Activated naive CD4-positive, alpha-beta T cell treated with Interleukin-2 at 50 U/mL for 16 hours (primary cell): ENCODE results near the gene CTPS1.

Source experiments
- DNase-seq: peaks from one replicate; pipeline ENCODE4 v3.0.0-alpha.2; 2020

The CTPS1 gene

GRCh38 chr1:41028034-41028642 lies 48.6 kb downstream of the CTPS1 start:
- DNase-seq, result no peak

DNA sequence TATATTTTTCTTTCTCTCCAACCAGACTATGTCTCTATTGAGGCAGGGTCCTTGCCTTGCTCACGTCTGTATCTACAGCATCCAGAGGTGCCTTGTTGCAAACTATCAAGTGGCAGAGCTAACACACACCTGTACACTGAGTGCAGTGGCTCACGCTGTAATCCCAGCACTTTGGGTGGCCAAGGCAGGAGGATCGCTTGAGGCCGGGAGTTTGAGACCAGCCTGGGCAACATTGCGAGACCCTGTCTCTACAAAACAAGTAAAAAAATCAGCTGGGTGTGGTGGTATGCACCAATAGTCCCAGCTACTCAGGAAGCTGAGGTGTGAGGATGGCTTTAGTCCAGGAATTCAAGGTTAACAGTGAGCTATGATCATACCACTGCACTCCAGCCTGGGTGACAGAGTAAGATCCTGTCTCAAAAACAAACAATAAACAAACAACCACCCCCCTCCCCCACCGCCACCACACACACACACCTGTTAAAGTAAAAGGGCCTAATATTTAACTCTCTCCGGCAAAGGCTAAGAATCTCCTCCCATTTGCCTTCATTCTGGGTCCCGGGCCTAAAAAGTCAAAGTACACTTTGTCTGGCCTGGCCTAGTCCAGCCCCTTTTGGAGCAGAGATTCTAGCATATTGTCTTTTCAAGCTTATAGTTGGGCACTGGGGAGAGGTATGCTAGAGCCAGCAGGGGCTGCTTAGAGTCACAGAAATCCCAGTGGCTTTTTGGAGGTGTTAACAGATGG lies 51.5 kb downstream of the CTPS1 start:
- no peak for DNase-seq

GRCh38 chr1:41032147-41032546 lies 52.7 kb downstream of the CTPS1 start:
- DNase-seq, result no peak

GRCh38 chr1:41033272-41033671 lies 53.8 kb downstream of the CTPS1 start:
- no peak for DNase-seq

DNA sequence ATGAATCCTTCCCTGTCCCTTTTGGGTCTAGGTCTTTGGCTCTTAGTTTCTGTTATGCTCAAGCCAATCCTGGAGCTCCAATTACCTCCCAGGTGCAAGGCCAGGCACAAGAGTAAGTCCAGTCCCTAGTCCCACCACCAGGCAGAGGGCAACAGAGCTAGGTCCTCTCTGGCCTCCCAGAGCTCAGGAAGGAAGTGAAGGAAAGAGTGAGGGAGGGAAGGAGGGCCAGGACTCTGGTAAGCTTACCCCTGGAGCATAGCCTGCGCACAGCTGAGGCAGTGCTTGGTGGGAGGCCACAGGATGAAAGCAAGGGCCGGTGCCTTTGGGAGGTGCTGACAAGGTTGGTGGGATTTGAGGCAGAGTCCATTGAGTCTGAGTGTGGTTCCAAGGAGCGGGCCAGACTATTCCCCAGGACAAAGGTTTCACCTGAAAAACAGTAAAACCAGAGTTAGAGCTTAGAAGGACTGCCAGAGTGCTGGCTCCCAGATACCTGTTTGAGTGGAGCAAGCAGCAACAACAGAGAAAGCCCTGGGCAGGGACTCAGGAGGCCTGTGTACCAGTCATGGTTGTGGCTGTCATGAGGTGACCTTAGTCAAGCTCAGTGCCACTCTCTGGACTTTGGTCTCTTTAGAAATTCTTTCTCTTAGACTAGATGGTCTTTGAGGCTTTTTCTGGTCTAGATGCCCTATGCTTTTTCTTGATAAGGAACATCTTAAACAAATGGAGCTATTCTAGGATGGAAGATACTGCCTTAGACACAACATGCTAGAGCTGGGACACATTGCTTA lies 57.8 kb downstream of the CTPS1 start:
- no peak for DNase-seq

- no peak for DNase-seq
Measured at GRCh38 chr1:41038110-41038509, 58.6 kb downstream of the CTPS1 start.

- DNase-seq, result no peak
Measured at GRCh38 chr1:41041614-41042270, 62.2 kb downstream of the CTPS1 start.

- no peak for DNase-seq
Measured at GRCh38 chr1:41044187-41044586, 64.7 kb downstream of the CTPS1 start.

DNA sequence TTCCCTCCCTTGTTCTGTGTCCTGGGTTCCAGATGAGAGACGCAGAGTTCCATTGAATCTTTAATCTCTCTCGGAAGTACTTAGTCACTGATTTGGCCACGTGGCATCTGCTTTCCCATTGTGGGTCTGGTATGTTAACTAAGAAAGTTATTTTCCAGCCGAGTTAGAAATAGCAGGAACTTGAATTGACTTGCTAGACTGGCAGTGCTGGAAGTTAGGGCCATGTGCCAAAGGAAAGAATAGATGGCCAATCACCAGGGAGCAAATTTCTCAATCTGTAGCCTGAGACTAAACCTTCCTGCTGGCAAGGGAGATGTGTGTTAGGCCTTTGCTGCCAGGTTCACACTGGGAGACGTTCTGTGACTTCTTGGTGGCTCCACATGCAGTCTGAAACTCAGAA lies 66.2 kb downstream of the CTPS1 start:
- no peak for DNase-seq

GRCh38 chr1:41046347-41046775 lies 66.9 kb downstream of the CTPS1 start:
- no peak for DNase-seq

DNA sequence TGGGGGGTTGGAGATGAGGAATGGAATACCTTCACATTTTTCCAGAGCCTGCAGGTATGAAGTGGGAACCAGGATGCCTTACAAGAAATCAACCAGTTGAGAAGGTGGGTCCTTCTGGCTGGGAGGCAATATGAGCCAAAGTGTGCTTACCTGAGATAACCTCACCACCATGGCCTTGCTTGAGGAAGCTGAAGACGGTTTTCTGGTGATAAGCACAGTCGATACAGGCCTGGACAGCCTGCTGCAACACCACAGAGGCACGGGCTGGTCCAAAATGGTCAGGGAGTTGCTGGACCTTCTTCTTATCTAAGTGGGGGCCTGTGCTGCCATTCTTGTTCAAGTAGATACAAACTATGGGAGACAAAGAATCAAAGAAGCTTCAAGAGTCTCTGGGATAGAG lies 69.0 kb downstream of the CTPS1 start:
- no peak for DNase-seq

DNA sequence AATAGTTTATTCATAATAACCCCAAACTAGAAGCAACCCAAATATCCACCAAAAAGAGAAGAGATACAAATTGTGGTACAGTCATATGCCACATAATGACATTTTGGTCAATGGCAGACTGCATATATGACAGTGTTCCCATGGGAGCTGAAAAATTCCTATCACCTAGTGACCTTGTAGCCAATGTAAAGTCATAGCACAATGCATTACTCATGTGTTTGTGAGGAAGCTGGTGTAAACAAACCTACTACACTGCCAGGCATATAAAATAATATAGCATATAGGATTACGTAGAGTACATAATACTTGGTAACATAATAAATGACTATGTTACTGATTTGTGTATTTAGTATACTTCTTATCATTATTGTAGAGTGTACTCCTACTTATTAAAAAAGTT lies 71.5 kb downstream of the CTPS1 start:
- DNase-seq, result no peak

DNA sequence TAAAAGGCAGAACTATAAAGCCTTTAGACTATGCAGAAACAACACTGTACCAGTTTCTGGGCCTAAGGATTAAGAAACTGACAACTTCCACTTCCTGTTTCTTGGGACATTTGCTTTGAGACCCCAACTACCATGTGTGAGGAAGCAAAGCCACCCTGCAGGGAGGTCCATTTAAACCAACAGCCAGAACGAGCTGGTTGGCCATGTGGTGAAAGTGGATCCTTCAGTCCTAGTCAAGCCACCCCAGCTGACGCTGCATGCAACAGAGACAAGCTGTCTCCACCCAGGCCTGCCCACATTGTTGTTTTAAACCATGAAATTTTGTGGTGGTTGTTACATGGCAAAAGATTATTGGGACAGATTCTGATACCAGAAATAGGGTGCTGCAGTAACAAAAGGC lies 73.8 kb downstream of the CTPS1 start:
- DNase-seq, result no peak

GRCh38 chr1:41056907-41057306 lies 77.4 kb downstream of the CTPS1 start:
- DNase-seq, result no peak
